HG03039 (cell line): Measurements from ENCODE around the gene JPH4.
"Not testable (repeated sequence)": the region's sequence is repeated elsewhere in the genome, so short reads cannot be mapped to it uniquely, and the experiment has no call there.

Source experiments
- ATAC-seq: cut with Tn5 transposase; IDR thresholded peaks from one replicate; pipeline ENCODE4 v1.9.1; 2021; ENCODE audit warnings: mild to moderate bottlenecking, moderate library complexity; ENCODE audit not compliant: unreplicated experiment

JPH4 gene

DNA sequence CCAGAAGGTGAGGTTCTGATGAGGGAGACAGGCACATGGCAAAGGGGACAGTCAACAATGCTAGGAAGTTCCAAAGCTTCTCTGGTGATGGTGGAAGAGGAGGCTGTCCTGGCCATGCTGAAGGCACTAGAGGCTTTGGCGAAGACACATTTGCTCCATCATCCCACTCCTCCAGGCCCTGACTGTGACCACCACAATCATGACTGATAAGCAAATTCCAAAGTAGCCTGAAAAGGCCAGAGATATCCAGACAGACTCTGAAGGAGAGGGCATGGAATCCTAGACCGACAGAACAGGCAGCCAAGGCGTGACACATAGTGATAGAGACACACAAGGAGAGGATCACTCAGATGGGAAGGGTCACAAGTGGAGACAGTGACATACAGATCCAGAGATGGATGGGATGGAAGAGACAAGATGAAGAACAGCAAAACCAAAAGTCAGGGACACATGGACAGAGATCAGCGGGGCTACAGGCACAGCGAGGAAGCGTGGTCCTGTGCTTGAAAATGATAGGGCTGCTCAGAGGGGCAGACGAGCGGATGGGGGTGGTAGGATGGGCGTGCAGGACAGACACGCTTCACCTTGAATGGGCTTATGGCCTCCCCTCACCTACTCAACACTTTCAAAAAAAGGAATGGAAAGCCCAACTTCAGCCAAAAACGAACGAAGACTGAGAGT, 28.3 kb downstream of the JPH4 start:
- no peak for ATAC-seq

DNA sequence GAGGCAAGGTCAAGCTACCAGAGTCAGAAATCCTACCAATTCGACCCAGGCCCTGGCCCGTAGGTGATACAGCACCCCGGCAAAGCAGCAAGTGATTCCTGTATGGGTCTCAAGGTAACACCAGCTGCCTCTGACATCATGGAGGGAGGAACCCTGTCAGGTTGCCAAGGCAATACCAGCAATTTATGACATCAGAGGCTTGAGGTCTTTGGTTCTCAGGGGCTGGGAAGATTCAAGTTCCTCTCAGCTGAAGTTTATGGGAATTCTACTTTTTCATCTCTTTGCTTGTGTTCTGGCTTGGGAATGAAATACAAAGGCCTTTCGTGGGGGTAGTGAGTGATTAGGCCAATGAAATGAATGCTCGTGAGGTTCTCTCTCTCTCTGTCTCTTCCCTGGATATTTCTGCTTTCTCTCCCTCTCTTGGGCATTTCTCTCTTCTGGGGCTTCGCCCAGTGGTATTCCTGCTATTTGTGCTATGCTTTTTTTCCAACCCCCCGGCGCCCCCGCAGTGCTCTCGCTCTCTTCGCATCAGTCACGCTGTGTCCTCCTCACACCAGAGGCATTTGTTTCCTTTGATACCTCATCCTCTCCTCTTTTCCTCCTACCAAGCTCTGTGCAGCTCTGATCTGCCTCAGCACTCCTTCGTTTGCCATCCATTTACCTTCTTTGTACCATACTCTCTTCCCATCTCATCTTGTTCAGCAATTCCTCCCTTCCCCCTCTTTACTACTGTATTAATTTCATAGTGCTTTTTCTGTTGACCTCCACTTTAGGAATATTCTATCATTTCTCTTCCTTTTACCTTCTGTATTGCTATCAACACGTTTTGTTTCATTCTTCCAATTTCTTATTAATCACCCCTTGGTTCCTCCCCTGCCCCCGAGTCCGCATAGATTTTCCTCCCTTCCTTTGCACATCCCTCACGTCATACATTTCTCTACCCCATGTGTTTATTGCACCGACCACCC, 30.0 kb downstream of the JPH4 start:
- no peak for ATAC-seq

- ATAC-seq, result no peak
These were observed 30.7 kb downstream of the JPH4 start for GRCh38 chr14:23547924-23548323.

- no peak for ATAC-seq
These were observed 32.0 kb downstream of the JPH4 start for GRCh38 chr14:23546450-23547035.

DNA sequence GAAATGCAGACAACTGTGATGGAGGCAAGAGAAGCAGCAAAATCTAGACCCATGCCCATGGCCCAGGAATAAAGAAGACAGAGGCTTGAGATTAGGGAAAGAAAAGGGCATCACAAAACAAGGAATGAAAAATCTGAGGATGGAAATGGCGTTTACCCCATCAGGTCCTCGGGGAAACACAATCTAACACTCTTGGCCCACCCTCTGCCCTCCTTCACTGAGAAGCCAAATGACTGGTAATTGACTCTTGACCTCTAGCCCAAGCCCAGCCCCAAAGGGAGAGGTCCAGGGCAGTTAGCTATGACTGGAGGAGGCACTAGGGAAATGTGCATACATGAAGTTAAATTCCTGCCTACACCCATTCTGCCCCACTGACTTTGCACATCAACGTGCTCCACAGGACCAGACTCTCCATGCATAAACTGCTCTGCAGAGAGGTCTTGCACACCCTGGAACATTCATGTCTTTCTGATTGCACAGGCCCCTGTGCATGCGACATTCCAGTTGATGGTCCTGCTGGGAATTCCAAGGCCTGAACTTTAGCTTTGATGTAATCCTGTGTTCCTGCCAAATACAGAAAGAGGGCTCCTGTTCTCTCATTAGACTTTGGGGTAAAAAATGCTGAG, 32.7 kb downstream of the JPH4 start:
- no peak for ATAC-seq

GRCh38 chr14:23544511-23545447, 33.8 kb downstream of the JPH4 start:
- ATAC-seq, result no peak

DNA sequence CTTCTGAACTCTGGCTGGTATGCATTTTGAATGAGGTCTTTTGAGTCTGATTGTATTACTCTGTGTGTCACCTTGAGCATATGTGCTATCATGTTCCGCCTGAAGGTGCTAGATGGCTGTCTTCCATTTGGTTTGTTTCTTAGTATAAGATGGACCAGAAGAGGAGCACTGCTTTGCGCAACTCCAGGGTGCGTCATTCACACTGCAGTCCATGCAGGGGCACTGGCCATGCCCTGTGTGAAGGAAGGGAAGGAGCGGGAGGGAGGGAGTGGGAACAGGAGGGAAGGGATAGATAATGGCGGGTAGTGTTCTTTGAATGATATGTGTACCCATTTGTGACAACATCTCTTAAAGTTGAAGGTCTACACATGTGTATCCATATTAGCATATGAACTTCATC, 35.2 kb downstream of the JPH4 start:
- no peak for ATAC-seq

GRCh38 chr14:23542261-23542660, 36.3 kb downstream of the JPH4 start:
- no peak for ATAC-seq

- ATAC-seq, result no peak
These were observed 38.5 kb downstream of the JPH4 start for GRCh38 chr14:23540141-23540469.

GRCh38 chr14:23539248-23540140, 39.1 kb downstream of the JPH4 start:
- no peak for ATAC-seq

GRCh38 chr14:23538785-23539184, 39.8 kb downstream of the JPH4 start:
- ATAC-seq, result no peak

DNA sequence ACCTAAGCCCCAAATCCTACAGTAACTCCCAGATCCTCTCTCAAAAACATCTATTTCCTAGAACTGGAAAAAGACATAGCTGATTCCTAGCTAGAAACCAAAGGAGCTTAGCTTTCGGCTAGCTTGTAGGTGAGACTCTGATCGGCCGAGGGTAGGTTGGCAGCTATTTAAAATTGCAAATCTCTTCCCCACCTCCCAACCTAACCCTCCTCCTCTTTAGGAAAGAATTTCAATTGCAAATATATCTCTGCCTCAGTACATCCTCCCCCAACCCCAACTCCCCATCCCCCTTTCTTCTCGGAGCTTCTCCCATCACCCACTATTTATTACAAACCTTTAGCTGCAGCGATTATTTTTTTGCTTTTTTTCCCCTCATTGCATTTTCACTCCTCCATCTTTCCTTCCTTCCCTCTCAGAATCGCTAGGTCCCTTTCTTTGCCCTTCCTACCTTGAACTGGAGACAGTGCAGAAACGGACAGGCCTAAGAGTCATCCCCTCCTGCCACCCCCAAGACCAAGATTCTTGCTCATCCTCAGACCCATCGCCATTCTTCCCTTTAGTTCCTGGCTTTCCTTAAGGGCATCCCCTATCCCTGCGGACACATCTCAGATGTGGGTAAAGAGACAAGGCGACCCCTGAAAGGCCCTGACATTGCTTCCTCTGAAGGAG, 40.4 kb downstream of the JPH4 start:
- no peak for ATAC-seq

DNA sequence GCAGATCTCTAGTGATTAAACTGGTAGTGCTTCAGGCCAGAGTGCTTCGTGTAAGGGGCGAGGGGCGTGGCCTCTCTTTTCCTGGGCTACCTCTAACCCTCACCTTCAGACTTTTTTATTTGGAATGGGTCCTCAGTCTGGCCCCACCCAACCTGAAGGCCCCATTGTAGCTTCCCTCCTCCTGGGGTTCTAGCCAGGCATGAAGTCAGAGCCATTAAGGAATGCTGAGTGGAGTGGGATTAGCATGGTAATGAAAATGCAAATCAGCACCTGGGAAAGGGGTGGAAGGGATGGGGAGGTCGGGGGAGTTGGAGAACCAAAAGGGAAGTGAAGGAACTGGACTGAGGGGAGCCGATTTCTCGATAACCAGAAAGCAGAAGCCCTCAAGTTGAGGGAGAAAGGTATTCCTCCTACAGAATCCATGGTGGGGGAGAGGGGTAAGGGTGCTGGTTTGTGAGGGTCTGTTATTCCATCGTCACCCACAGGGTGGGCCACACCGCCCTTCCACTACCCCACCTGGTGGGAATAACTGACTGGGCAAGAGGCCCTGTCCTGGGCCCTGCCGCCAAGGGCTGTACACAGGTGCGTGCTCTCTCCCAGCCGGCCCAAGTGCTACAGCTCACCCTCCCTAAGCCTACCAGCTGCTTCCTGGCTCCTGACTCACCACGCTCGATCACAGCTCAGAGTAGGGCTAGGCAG, 41.1 kb downstream of the JPH4 start:
- ATAC-seq, result no peak

DNA sequence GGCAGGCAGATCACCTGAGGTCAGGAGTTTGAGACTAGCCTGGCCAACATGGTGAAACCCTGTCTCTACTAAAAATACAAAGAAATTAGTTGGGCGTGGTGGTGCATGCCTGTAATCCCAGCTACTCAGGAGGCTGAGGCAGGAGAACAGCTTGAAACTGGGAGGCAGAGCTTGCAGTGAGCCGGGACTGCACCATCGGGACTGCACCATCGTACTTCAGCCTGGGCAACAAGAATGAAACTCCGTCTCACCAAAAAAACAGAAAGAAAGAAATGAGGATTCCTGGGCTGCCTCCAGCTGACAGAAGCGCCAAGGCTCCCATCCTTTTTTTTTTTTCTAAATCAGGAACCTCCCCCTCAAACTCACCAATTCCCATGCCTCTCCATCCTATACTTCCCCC, 41.7 kb downstream of the JPH4 start:
- ATAC-seq, result not testable (repeated sequence)

- no peak for ATAC-seq
These were observed 42.1 kb downstream of the JPH4 start for GRCh38 chr14:23536494-23536893.

GRCh38 chr14:23535943-23536342, 42.6 kb downstream of the JPH4 start:
- no peak for ATAC-seq

DNA sequence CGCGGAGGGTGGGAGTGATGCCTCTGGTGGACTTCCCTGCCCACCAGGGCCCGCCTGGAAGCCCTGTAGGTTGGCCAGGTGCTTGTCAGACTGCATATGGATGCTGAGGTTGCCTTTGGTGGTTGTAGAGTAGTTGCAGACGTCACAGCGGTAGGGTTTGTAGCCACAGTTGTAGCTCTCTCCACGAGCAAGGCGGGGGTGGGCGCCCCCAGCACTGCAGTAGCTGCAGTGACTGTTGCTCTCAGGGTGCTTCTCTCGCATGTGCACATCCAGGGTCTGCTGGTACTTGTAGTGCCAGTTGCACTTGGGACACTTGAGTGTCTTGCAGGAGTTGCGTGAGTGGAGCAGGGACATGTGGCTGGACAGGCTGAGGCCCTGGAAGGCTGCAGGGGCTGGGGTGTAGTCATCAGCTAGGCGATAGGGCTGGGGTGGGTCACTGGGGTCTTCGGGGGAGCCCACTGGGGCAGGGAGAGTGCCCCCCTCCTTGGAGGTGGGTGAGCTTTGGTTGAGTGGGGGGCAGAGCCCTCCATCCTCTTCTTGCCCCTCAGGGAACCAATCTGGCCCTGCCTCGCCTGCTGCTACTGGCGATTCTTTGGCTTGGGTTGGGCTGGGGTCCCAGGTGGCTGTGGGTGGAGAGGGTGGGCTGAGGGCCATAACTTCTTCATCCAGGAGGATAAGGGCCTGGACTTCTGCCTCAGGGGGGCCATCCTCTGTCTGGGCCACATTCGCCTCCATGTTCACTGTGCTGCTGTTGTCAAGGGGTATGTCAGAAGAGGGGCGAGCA, 44.7 kb downstream of the JPH4 start:
- no peak for ATAC-seq
